GM12874 (cell line): ENCODE data around the gene ANOS1.
A peak's percentile ranks its signal among the peaks of the same experiment; 100 is the strongest.

Experiments
- TF ChIP-seq, protein P1 (sequence below): IDR thresholded peaks from 2 replicates; pipeline ENCODE4 v1.5.1; 2011; ENCODE audit warnings: low read depth, mild to moderate bottlenecking, control low read depth, low read length, moderate library complexity; ENCODE audit not compliant: insufficient read depth

ANOS1 gene

GRCh38 chrX:8731559-8732395 lies at the start of gene ANOS1:
Gene ANOS1, minus strand, starts transcription at chrX:8732137. Its CDS starts 101 bp downstream, at chrX:8732036.
- TF ChIP-seq, protein P1, sequence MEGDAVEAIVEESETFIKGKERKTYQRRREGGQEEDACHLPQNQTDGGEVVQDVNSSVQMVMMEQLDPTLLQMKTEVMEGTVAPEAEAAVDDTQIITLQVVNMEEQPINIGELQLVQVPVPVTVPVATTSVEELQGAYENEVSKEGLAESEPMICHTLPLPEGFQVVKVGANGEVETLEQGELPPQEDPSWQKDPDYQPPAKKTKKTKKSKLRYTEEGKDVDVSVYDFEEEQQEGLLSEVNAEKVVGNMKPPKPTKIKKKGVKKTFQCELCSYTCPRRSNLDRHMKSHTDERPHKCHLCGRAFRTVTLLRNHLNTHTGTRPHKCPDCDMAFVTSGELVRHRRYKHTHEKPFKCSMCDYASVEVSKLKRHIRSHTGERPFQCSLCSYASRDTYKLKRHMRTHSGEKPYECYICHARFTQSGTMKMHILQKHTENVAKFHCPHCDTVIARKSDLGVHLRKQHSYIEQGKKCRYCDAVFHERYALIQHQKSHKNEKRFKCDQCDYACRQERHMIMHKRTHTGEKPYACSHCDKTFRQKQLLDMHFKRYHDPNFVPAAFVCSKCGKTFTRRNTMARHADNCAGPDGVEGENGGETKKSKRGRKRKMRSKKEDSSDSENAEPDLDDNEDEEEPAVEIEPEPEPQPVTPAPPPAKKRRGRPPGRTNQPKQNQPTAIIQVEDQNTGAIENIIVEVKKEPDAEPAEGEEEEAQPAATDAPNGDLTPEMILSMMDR, result no peak

GRCh38 chrX:8773117-8773516 lies 41.2 kb upstream of the ANOS1 start:
- TF ChIP-seq, protein P1, result no peak

DNA sequence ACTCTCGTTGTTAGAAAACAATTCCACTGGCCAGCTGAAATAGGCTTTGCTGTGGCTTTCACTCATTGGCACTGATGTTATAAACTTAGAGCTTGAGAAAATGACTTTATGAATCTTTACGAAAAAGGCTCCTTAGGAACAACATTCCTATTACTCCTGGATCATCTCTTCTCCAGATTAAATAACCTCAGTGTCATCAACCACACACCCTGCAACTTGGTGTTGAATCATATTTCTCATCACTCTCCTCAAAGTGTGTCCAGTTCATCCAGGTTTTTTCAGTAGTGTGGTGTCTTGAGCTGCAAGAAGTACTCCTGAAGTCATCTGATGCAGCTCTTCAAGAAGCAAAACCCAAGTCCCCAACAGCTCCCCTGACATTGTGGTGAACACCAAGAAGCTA lies 28.1 kb upstream of the ANOS1 start:
- TF ChIP-seq, protein P1, result no peak

GRCh38 chrX:8755813-8756212 lies 23.9 kb upstream of the ANOS1 start:
- TF ChIP-seq, protein P1, result no peak

- TF ChIP-seq, protein P1, result 0 out of 2 replicates have a peak, but pooled peaks have one; percentile 19
These were observed 23.2 kb upstream of the ANOS1 start for GRCh38 chrX:8755116-8755515.

GRCh38 chrX:8749697-8750096 lies 17.8 kb upstream of the ANOS1 start:
- TF ChIP-seq, protein P1, result no peak

- TF ChIP-seq, protein P1, result peak; percentile 44
These were observed 16.9 kb upstream of the ANOS1 start for GRCh38 chrX:8748855-8749254.
